Endodermal cell (in vitro differentiated cells): ENCODE data around the gene CCL17. TPM values are rescaled to one million over a fixed set of nuclear protein-coding genes. Genes with fewer than 3 reads are reported as not detected.

Source experiments
- DNase-seq: peaks from one replicate; pipeline ENCODE4 v3.0.0-alpha.2; 2017
- H3K27ac ChIP-seq: 2 replicates; pipeline ENCODE4 v1.5.1; 2013; ENCODE audit warnings: mild to moderate bottlenecking, low read depth, low read length, moderate library complexity
- H3K27me3 ChIP-seq: 2 replicates; pipeline ENCODE4 v1.6.1; 2013; ENCODE audit warnings: mild to moderate bottlenecking, low read length, moderate library complexity; ENCODE audit not compliant: insufficient read depth, control insufficient read depth, poor library complexity, severe bottlenecking
- H3K36me3 ChIP-seq: 2 replicates; pipeline ENCODE4 v1.7.0; 2013; ENCODE audit warnings: mild to moderate bottlenecking, low read length, moderate library complexity; ENCODE audit not compliant: control insufficient read depth, insufficient read depth
- H3K4me1 ChIP-seq: one replicate; pipeline ENCODE4 v1.7.0; 2013; ENCODE audit warnings: low read length; ENCODE audit not compliant: control insufficient read depth, insufficient read depth
- H3K4me3 ChIP-seq: 2 replicates; pipeline ENCODE4 v1.5.1; 2013; ENCODE audit warnings: mild to moderate bottlenecking, low read length, moderate library complexity
- H3K9ac ChIP-seq: 2 replicates; pipeline ENCODE4 v1.6.1; 2013; ENCODE audit warnings: mild to moderate bottlenecking, low read length, moderate library complexity; ENCODE audit not compliant: poor library complexity, severe bottlenecking; ENCODE audit errors: extremely low read depth
- H3K9me3 ChIP-seq: 2 replicates; pipeline ENCODE4 v1.6.1; 2013; ENCODE audit warnings: mild to moderate bottlenecking, low read length, moderate library complexity; ENCODE audit not compliant: control insufficient read depth
- H3K27ac Mint-ChIP-seq: 2 replicates; pipeline ENCODE4 v1.8.0; 2020; ENCODE audit warnings: mixed read lengths
- H3K27me3 Mint-ChIP-seq: 2 replicates; pipeline ENCODE4 v1.8.0; 2021; ENCODE audit warnings: mild to moderate bottlenecking, mixed read lengths; ENCODE audit not compliant: insufficient read depth
- H3K36me3 Mint-ChIP-seq: 2 replicates; pipeline ENCODE4 v1.8.0; 2020; ENCODE audit warnings: low read depth, mixed read lengths
- H3K4me1 Mint-ChIP-seq: 2 replicates; pipeline ENCODE4 v1.8.0; 2020; ENCODE audit warnings: mixed read lengths
- H3K4me3 Mint-ChIP-seq: 2 replicates; pipeline ENCODE4 v1.8.0; 2020; ENCODE audit warnings: mild to moderate bottlenecking, moderate library complexity, mixed read lengths
- H3K9me3 Mint-ChIP-seq: 2 replicates; pipeline ENCODE4 v1.8.0; 2020; ENCODE audit warnings: mild to moderate bottlenecking, mixed read lengths
- CTCF ChIP-seq: fragments of 200-600 bp; sonication (generic); conservative IDR thresholded peaks from 2 replicates; pipeline ENCODE4 v1.5.0; 2021; ENCODE audit warnings: antibody characterized with exemption, mild to moderate bottlenecking
- whole genome bisulfite sequencing, 2 experiments: methylation state at CpG; one replicate each; pipeline versions ENCODE4 v1.1.5 to v1.1.7; 2013; ENCODE audit warnings: missing lambda C conversion rate in 2 of 2, mixed read lengths in 1 of 2; ENCODE audit not compliant: insufficient coverage in 1 of 2, insufficient read length in 1 of 2; 5-methylcytosine and 5-hydroxymethylcytosine counted together
- total RNA-seq, 2 donors: library from RNA; stranded (reverse); fragmentation: NEBNext Ultra II Directional in 1 of 2; extraction: Animal tissue kit (Norgen Biotek cat#: 25700) in 1 of 2; gene quantifications; 2 replicates in 1 of 2; 3 replicates in 1 of 2; pipeline ENCODE4 v1.2.1, GENCODE V29; 2021

The CCL17 gene
- total RNA-seq, 2 donors from 2014 or later, result not detected

- no peaks in the 10 kb centered on the region for H3K9me3 ChIP-seq
- H3K27me3 Mint-ChIP-seq, result peaks cover 3% of the 10 kb centered on the region
- no peak overlapping the region for H3K9ac ChIP-seq
- 86 to 90% methylated on average over 5 to 6 of the region's 6 CpGs for WGBS, 2 experiments
- H3K4me1 Mint-ChIP-seq, result no peaks in the 10 kb centered on the region
- no peak overlapping the region for H3K27ac ChIP-seq
- no peaks in the 10 kb centered on the region for H3K36me3 Mint-ChIP-seq
- H3K36me3 ChIP-seq, result no peaks in the 10 kb centered on the region
- no peaks in the 10 kb centered on the region for H3K9me3 Mint-ChIP-seq
- H3K4me3 ChIP-seq, result no peak overlapping the region
- H3K27ac Mint-ChIP-seq, result no peak overlapping the region
- DNase-seq, result no peak
- H3K4me1 ChIP-seq, result no peaks in the 10 kb centered on the region
- TF ChIP-seq CTCF, result no peak
- no peak overlapping the region for H3K4me3 Mint-ChIP-seq
- no peaks in the 10 kb centered on the region for H3K27me3 ChIP-seq
Observed at GRCh38 chr16:57366544-57367040, 38.0 kb upstream of the CCL17 start.

GRCh38 chr16:57367116-57367752, 37.3 kb upstream of the CCL17 start:
- Histone ChIP-seq H3K27me3 (no peaks in the 10 kb centered on the region), H3K36me3 (no peaks in the 10 kb centered on the region), H3K4me3 (no peak overlapping the region), H3K9me3 (no peaks in the 10 kb centered on the region), H3K4me1 (peaks cover under 1% of the 10 kb centered on the region), H3K27ac (no peak overlapping the region), H3K9ac (no peak overlapping the region)
- 90 to 97% methylated on average over 6 to 7 of the region's 7 CpGs for WGBS, 2 experiments
- no peak overlapping the region for H3K4me3 Mint-ChIP-seq
- H3K4me1 Mint-ChIP-seq, result no peaks in the 10 kb centered on the region
- DNase-seq, result no peak
- peaks cover 3% of the 10 kb centered on the region for H3K27me3 Mint-ChIP-seq
- no peak overlapping the region for H3K27ac Mint-ChIP-seq
- H3K9me3 Mint-ChIP-seq, result no peaks in the 10 kb centered on the region
- TF ChIP-seq CTCF, result no peak
- no peaks in the 10 kb centered on the region for H3K36me3 Mint-ChIP-seq

GRCh38 chr16:57371494-57372371, 32.8 kb upstream of the CCL17 start:
- WGBS, 2 experiments, result 76 to 79% methylated on average over 12 to 15 of the region's 15 CpGs
- DNase-seq, result no peak
- Histone ChIP-seq H3K4me3 (no peak overlapping the region), H3K27ac (peak overlapping the region; percentile 91), H3K4me1 (peaks cover 10% of the 10 kb centered on the region), H3K36me3 (no peaks in the 10 kb centered on the region), H3K27me3 (no peaks in the 10 kb centered on the region), H3K9ac (no peak overlapping the region), H3K9me3 (no peaks in the 10 kb centered on the region)
- H3K9me3 Mint-ChIP-seq, result no peaks in the 10 kb centered on the region
- H3K27ac Mint-ChIP-seq, result no peak overlapping the region
- no peaks in the 10 kb centered on the region for H3K27me3 Mint-ChIP-seq
- peaks cover 13% of the 10 kb centered on the region for H3K4me1 Mint-ChIP-seq
- no peak overlapping the region for H3K4me3 Mint-ChIP-seq
- no peaks in the 10 kb centered on the region for H3K36me3 Mint-ChIP-seq
- TF ChIP-seq CTCF, result no peak
